ENCODE data around the gene ARL2.
A peak's percentile ranks its signal among the peaks of the same experiment; 100 is the strongest.

The ARL2 gene

DNA sequence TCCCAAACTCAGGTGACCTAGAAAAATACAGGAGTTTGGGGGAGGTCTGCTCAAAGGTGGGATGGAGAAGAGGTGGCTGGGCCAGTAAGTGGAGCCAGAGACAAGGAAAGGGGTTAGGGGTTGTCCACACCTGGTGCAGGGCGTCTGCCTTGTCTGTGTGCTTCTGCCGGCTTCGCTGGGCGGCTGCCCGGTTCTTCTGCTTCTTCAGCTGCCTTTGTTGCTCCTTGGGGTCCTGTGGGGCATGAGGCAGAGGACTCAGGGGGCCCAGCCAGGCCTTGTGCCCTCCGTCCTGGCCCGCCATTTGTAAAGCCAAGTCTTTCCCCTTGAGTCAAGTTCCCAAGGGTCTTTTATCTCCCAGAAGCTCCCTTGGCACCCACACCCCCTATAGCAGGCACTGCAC, 19.6 kb upstream of the ARL2 start:
- no peak overlapping the region for H3K4me3 ChIP-seq (ENCODE audit: low read depth, low read length)
- TF ChIP-seq, protein P1, sequence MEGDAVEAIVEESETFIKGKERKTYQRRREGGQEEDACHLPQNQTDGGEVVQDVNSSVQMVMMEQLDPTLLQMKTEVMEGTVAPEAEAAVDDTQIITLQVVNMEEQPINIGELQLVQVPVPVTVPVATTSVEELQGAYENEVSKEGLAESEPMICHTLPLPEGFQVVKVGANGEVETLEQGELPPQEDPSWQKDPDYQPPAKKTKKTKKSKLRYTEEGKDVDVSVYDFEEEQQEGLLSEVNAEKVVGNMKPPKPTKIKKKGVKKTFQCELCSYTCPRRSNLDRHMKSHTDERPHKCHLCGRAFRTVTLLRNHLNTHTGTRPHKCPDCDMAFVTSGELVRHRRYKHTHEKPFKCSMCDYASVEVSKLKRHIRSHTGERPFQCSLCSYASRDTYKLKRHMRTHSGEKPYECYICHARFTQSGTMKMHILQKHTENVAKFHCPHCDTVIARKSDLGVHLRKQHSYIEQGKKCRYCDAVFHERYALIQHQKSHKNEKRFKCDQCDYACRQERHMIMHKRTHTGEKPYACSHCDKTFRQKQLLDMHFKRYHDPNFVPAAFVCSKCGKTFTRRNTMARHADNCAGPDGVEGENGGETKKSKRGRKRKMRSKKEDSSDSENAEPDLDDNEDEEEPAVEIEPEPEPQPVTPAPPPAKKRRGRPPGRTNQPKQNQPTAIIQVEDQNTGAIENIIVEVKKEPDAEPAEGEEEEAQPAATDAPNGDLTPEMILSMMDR (IDR thresholded peaks at IDR 0.05; ENCODE audit: low read depth, low read length, missing control alignments): no peak
- H3K27ac ChIP-seq: no peak overlapping the region
- no peaks in the 10 kb centered on the region for H3K36me3 ChIP-seq (replicated peaks)
- no peak for DNase-seq
- in situ Hi-C loops (cut with HindIII; ENCODE audit: low pct_ligation_motif_present, low sequenced_read_pairs): no loop called here
- no peaks in the 10 kb centered on the region for H3K27me3 ChIP-seq (replicated peaks)

DNA sequence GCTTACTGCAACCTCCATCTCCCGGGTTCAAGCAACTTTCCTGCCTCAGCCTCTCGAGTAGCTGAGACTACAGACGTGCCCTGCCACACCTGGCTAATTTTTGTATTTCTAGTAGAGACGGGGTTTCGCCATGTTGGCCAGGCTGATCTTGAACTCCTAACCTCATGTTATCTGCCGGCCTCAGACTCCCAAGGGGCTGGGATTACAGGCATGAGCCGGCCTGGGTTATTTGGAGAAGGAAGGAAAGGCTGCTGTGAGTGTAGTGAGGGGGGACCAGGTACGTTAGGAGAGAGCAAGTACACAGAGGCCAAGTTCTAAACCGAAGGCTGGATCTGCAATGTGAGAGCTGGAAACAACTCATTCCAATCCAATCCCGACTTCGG, 17.6 kb upstream of the ARL2 start:
- TF ChIP-seq, protein P1 (IDR thresholded peaks at IDR 0.05; ENCODE audit: low read depth, low read length, missing control alignments): no peak
- Histone ChIP-seq H3K27ac (no peak overlapping the region), H3K4me3 (ENCODE audit: low read depth, low read length) (peak overlapping the region; percentile 35), H3K27me3 (replicated peaks) (no peaks in the 10 kb centered on the region), H3K36me3 (replicated peaks) (no peaks in the 10 kb centered on the region)
- no peak for DNase-seq
- in situ Hi-C loops (cut with HindIII; ENCODE audit: low pct_ligation_motif_present, low sequenced_read_pairs): no loop called here

DNA sequence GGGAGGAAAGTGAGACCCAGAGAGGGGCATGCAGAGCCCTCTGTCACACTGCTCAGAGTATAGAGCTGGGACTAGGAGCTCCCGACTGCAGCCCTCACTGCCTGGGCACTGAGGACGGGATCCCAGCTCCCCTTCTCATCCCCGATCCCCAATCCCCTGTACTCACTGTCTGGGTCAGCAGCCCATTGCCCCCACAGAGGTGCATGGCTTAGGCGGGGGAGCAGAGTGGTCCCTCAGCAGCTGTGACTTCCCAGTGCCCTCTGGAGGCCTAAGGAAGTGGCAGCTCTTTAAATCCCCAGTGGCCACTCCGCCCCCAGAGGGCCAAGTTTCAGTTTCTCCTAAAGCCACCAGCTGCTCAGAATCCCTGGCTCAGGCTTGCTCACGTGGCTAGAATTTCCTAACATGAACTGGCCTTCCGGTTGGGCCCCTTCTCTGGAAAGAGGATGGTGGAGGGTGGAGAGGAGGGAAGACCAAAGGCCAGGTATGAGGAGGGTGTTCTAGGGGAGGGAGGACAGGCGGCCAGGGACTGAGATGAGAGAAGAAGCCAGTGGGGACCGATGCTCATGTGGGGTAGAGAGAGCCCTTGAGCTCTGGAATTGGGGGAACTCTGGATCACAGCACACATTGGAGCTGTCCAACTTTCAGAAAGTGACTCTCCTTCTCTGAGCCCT, 17.1 kb upstream of the ARL2 start, which contains the start of gene BATF2:
BATF2 (minus strand) TSS at position 262 of the 671 bp plus-strand sequence; CDS start at position 205, 57 bp downstream.
- peak; percentile 57 for DNase-seq
- Histone ChIP-seq H3K27ac (no peak within 1 kb of the TSS), H3K36me3 (replicated peaks) (no peaks in the 10 kb centered on the region), H3K4me3 (ENCODE audit: low read depth, low read length) (peak within 1 kb of the TSS; percentile 35), H3K27me3 (replicated peaks) (no peaks in the 10 kb centered on the region)
- in situ Hi-C loops (cut with HindIII; ENCODE audit: low pct_ligation_motif_present, low sequenced_read_pairs): no loop called here
- TF ChIP-seq, protein P1 (IDR thresholded peaks at IDR 0.05; ENCODE audit: low read depth, low read length, missing control alignments): peak; percentile 68

DNA sequence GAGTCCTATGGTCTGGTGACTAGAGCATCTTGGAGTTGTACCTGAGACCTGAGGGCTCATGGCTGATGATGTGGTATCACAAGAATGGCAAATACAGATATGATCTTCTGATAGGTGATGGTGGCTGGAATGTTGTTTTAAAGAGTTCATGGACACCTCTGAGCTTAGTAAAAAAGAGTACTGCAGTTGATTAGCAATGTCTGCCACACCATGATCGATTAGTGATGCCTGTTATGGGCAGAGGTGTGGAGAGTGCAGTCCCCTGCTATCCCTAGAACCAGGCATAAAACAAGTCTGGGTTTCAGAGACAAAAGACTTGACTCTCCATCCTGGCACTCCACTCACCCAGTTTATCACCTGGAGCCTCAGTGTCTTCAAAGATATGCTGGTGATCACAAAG, 15.8 kb upstream of the ARL2 start:
- in situ Hi-C loops (cut with HindIII; ENCODE audit: low pct_ligation_motif_present, low sequenced_read_pairs): no loop called here
- Histone ChIP-seq H3K36me3 (replicated peaks) (no peaks in the 10 kb centered on the region), H3K27me3 (replicated peaks) (no peaks in the 10 kb centered on the region), H3K4me3 (ENCODE audit: low read depth, low read length) (no peak overlapping the region), H3K27ac (no peak overlapping the region)
- TF ChIP-seq, protein P1 (IDR thresholded peaks at IDR 0.05; ENCODE audit: low read depth, low read length, missing control alignments): no peak
- DNase-seq: no peak

DNA sequence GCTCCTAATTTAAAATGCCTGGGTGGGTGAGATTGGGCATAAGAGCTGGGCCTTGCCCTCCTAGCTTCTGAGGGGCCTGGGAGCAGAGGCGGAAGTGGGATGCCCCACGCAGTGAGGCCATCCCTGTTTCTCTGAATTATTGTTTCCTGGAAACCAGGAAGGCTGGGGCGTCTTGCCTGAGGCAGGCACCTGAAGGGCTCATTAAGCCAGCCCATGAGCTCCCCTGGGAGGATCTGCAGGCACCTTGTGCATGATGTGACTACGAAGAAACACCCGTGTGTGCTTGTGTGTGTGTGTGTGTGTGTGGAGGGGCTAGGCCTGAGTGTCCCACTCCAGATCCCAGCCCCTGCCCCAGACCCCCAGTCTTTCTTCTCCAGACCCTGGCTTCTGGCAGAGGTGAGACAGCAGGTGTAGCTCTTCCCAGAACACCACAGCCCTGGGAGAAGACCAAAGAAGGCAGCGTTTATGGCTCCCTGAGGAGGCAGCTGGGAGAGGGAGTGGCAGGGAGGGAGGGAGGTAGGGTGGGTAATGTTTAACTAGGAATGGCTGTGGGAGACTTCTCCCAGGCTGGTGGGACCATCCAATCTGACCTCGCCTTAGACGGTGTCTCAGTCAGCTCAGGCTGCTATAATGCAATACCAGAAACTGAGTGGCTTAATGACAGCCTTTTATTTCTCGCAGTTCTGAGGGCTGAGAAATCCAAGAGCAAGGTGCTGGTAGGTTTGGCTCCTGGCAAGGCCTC, 15.1 kb upstream of the ARL2 start:
- TF ChIP-seq, protein P1 (IDR thresholded peaks at IDR 0.05; ENCODE audit: low read depth, low read length, missing control alignments): no peak
- no peak for DNase-seq
- Histone ChIP-seq H3K27ac (no peak overlapping the region), H3K36me3 (replicated peaks) (no peaks in the 10 kb centered on the region), H3K4me3 (ENCODE audit: low read depth, low read length) (no peak overlapping the region), H3K27me3 (replicated peaks) (no peaks in the 10 kb centered on the region)
- in situ Hi-C loops (cut with HindIII; ENCODE audit: low pct_ligation_motif_present, low sequenced_read_pairs): no loop called here
